SU-DHL-6 (cell line): Measurements from ENCODE around the gene ABCD3.

ENCODE experiments used
- H2AFZ ChIP-seq: fragments of 200-600 bp; sonication (generic); 2 replicates; pipeline ENCODE4 v1.6.1; 2014; ENCODE audit warnings: low read depth, mild to moderate bottlenecking, moderate library complexity, mixed read lengths, antibody characterized with exemption, low read length; ENCODE audit not compliant: severe bottlenecking
- H3F3A ChIP-seq: fragments of 200-600 bp; shearing (Covaris generic); 2 replicates; pipeline ENCODE4 v1.6.0; 2016; ENCODE audit warnings: antibody characterized with exemption, mild to moderate bottlenecking; ENCODE audit not compliant: insufficient read depth
- H3K27ac ChIP-seq: fragments of 200-600 bp; sonication (generic); 2 replicates; pipeline ENCODE4 v1.5.1; 2016; ENCODE audit warnings: low read depth, mild to moderate bottlenecking, low read length, moderate library complexity, mixed read lengths
- H3K27me3 ChIP-seq: fragments of 200-600 bp; sonication (generic), shearing (Covaris generic); 2 replicates; pipeline ENCODE4 v1.6.0; 2014; ENCODE audit warnings: mild to moderate bottlenecking, low read length
- H3K36me3 ChIP-seq: fragments of 200-600 bp; sonication (generic); 2 replicates; pipeline ENCODE4 v1.6.1; 2014; ENCODE audit warnings: mild to moderate bottlenecking, low read length, mixed read lengths
- H3K4me2 ChIP-seq: fragments of 300-600, 200-600 bp; shearing (Covaris generic), sonication (generic); 2 replicates; pipeline ENCODE4 v1.6.0; 2014; ENCODE audit warnings: low read length, low read depth, mild to moderate bottlenecking; ENCODE audit not compliant: poor library complexity, severe bottlenecking
- H3K4me3 ChIP-seq: fragments of 200-600 bp; sonication (generic); 2 replicates; pipeline ENCODE4 v1.5.1; 2014; ENCODE audit warnings: antibody characterized with exemption, low read length, mild to moderate bottlenecking, mixed read lengths; ENCODE audit not compliant: insufficient read depth, poor library complexity, severe bottlenecking
- H3K79me2 ChIP-seq: fragments of 200-600 bp; sonication (generic); 2 replicates; pipeline ENCODE4 v1.6.1; 2014; ENCODE audit warnings: mild to moderate bottlenecking, low read length, moderate library complexity; ENCODE audit not compliant: insufficient read depth
- H3K9ac ChIP-seq: fragments of 200-600 bp; sonication (generic); 2 replicates; pipeline ENCODE4 v1.7.0; 2014; ENCODE audit warnings: mild to moderate bottlenecking, low read length
- H3K9me2 ChIP-seq: fragments of 200-600 bp; sonication (generic); replicated peaks from 2 replicates; pipeline ENCODE4 v1.6.1; 2014; ENCODE audit warnings: low read length; ENCODE audit not compliant: insufficient read depth
- H3K9me3 ChIP-seq: fragments of 200-600 bp; sonication (generic); 2 replicates; pipeline ENCODE4 v1.6.1; 2014; ENCODE audit warnings: low read length, mixed read lengths; ENCODE audit not compliant: insufficient read depth
- H4K20me1 ChIP-seq: fragments of 200-600 bp; sonication (generic); 2 replicates; pipeline ENCODE4 v1.6.1; 2014; ENCODE audit warnings: low read depth, mild to moderate bottlenecking, antibody characterized with exemption, low read length, moderate library complexity, mixed read lengths
- CTCF ChIP-seq: fragments of 200-600 bp; sonication (generic); IDR thresholded peaks from one replicate; pipeline ENCODE4 v1.5.1; 2017; ENCODE audit warnings: antibody characterized with exemption, mild to moderate bottlenecking, low read length, moderate library complexity; ENCODE audit not compliant: insufficient read depth, poor library complexity, severe bottlenecking
- EZH2phosphoT487 ChIP-seq: fragments of 200-600 bp; sonication (generic), shearing (Covaris generic); conservative IDR thresholded peaks from 2 replicates; pipeline ENCODE4 v1.6.1; 2018; ENCODE audit warnings: mild to moderate bottlenecking, antibody characterized with exemption, low read length, moderate library complexity, mixed read lengths

ABCD3 gene

DNA sequence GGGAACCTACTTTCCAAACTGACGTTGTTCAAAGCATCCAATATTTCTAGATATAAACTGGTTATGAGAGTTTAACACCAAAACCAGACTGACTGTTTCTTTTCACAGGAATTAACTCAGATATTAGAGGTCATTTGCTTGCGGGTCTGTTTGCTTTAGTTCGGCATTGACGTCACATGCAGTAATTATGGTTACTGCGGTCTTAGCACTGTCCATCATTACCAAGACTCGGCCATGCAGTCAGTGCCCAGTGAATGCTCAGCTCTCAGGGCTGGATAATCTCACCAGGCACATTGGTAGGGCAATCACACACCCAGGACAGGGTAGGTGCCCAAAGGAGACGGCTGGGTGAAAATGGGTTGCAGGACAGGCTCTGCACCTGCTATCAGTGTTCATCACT lies 133.3 kb downstream of the ABCD3 start:
- no peak overlapping the region for H3K4me2 ChIP-seq
- H3K9me3 ChIP-seq: no peaks in the 10 kb centered on the region
- no peaks in the 10 kb centered on the region for H3K79me2 ChIP-seq
- H4K20me1 ChIP-seq: no peaks in the 10 kb centered on the region
- no peaks in the 10 kb centered on the region for H3K9me2 ChIP-seq
- no peaks in the 10 kb centered on the region for H3K27me3 ChIP-seq
- H3K36me3 ChIP-seq: no peaks in the 10 kb centered on the region
- H3K4me3 ChIP-seq: no peak overlapping the region
- no peak overlapping the region for H2AFZ ChIP-seq
- H3K9ac ChIP-seq: no peak overlapping the region
- no peaks in the 10 kb centered on the region for H3F3A ChIP-seq
- TF ChIP-seq CTCF: no peak
- no peak for TF ChIP-seq EZH2phosphoT487
- no peak overlapping the region for H3K27ac ChIP-seq

GRCh38 chr1:94552071-94552586 lies 133.9 kb downstream of the ABCD3 start:
- Histone ChIP-seq H3K4me2 (no peak overlapping the region), H3K27ac (no peak overlapping the region), H2AFZ (no peak overlapping the region), H3K36me3 (no peaks in the 10 kb centered on the region), H4K20me1 (no peaks in the 10 kb centered on the region), H3K9me3 (no peaks in the 10 kb centered on the region), H3K27me3 (no peaks in the 10 kb centered on the region), H3K79me2 (no peaks in the 10 kb centered on the region), H3K9ac (no peak overlapping the region), H3F3A (no peaks in the 10 kb centered on the region), H3K9me2 (no peaks in the 10 kb centered on the region), H3K4me3 (no peak overlapping the region)
- no peak for TF ChIP-seq CTCF
- TF ChIP-seq EZH2phosphoT487: no peak

DNA sequence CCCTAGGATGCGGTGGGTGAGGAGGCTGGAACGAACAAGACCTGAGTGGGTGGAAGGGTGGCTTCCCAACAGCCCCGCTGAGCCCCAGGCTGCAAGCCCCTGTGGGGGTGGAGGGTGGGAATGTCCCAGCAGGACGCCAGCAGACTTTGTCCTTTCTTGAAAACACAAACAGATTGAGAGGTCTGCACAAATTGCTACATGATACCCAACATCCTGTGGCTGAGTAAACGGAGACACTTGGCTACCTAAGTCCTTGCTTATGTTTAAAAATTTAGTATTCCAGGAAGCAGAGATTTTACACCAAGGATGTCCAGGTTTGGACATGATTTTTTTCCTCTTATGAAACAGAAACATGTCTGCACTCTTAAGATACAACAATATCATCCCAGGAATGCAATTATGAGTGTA lies 135.1 kb downstream of the ABCD3 start:
- Histone ChIP-seq H3K9me3 (no peaks in the 10 kb centered on the region), H3K4me2 (no peak overlapping the region), H3K36me3 (no peaks in the 10 kb centered on the region), H3K79me2 (no peaks in the 10 kb centered on the region), H3F3A (no peaks in the 10 kb centered on the region), H3K9ac (no peak overlapping the region), H3K9me2 (no peaks in the 10 kb centered on the region), H3K27ac (no peak overlapping the region), H2AFZ (no peak overlapping the region), H3K27me3 (no peaks in the 10 kb centered on the region), H3K4me3 (no peak overlapping the region), H4K20me1 (no peaks in the 10 kb centered on the region)
- no peak for TF ChIP-seq CTCF

GRCh38 chr1:94553931-94554330 lies 135.7 kb downstream of the ABCD3 start:
- TF ChIP-seq CTCF: no peak
- TF ChIP-seq EZH2phosphoT487: no peak
- H3F3A ChIP-seq: no peaks in the 10 kb centered on the region
- no peaks in the 10 kb centered on the region for H3K79me2 ChIP-seq
- H3K4me3 ChIP-seq: no peak overlapping the region
- H2AFZ ChIP-seq: no peak overlapping the region
- H3K27me3 ChIP-seq: no peaks in the 10 kb centered on the region
- no peaks in the 10 kb centered on the region for H4K20me1 ChIP-seq
- no peaks in the 10 kb centered on the region for H3K36me3 ChIP-seq
- no peak overlapping the region for H3K27ac ChIP-seq
- H3K9me3 ChIP-seq: no peaks in the 10 kb centered on the region
- no peaks in the 10 kb centered on the region for H3K9me2 ChIP-seq
- H3K9ac ChIP-seq: no peak overlapping the region
- H3K4me2 ChIP-seq: no peak overlapping the region
